Activated CD4-positive, alpha-beta T cell treated with anti-CD3 and anti-CD28 coated beads for 24 hours (primary cell): Measurements from ENCODE around the gene SPAG16.
"Not testable (repeated sequence)": the region's sequence is repeated elsewhere in the genome, so short reads cannot be mapped to it uniquely, and the experiment has no call there.

ENCODE experiments used
- DNase-seq, 2 donors: peaks; one replicate each; pipeline ENCODE4 v3.0.0-alpha.2; 2020; ENCODE audit warnings: low read depth in 2 of 2

Gene SPAG16

DNA sequence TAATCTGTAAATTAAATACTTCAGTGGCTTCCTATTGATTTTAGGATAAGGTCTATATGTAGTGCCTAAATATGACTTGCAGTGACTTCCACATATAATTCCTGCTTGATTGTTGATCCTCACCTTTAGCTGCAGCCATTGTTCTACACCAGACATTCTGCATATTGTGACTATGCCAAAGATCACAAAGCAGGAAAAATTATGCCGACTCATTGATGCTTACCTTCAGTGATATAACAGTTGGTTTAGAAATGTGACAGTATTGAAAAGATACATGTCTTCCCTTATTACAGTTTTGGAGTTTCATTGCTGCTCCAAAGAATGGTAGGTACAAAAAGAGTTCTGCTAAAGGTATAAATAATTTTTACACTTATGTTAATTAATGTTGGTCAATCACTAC, 12.3 kb upstream of the SPAG16 start:
- no peak for DNase-seq

DNA sequence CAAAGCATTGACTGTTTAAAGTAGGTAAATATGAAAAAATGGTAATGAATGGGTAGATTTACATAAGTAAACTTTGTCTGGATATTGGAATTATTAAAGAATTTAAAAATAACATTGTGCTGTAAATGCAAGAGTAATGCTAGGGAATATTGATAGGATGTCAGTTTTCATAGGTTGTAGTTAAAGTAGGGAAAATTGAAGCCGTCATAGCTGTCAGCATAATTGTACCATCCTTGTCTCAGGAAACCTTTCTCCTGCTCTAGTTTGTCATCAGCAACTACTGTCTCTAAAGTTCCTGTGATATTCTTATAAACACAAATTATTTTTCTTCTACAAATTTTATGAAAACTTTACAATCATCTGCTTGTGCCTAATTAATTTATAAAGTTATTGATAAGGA, 10.1 kb upstream of the SPAG16 start:
- no peak for DNase-seq

DNA sequence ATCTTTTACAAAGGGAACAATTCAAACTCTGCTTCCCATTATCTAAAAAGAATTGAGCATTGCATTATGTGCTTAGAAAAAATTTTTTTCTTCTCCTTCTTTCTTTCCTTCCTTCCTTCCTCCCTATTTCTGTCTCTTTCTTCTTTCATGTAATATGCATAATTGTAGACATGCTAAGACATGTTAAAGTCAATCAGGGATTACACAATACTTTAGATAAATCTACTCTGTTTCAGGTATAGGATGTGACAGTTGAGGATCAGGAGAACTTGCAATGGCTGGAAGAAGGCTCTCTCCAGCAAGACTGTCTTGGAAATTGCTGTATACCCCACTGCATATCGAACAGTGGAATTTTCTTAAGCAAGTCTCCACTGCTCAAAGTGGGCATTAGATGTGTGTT, 9.0 kb upstream of the SPAG16 start:
- no peak for DNase-seq

DNA sequence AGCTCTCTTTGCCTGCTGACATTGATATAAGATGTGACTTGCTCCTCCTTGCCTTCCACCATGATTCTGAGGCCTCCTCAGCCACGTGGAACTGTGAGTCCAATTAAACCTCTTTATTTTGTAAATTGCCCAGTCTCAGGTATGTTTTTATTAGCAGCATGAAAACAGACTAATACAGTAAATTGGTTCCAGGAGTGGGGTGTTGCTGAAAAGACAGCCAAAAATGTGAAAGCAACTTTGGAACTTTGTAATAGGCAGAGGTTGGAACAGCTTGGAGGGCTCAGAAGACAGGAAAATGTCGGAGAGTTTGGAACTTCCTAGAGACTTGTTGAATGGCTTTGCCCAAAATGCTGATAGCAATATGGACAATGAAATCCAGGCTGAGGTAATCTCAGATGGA, 7.1 kb upstream of the SPAG16 start:
- not testable (repeated sequence) for DNase-seq

DNA sequence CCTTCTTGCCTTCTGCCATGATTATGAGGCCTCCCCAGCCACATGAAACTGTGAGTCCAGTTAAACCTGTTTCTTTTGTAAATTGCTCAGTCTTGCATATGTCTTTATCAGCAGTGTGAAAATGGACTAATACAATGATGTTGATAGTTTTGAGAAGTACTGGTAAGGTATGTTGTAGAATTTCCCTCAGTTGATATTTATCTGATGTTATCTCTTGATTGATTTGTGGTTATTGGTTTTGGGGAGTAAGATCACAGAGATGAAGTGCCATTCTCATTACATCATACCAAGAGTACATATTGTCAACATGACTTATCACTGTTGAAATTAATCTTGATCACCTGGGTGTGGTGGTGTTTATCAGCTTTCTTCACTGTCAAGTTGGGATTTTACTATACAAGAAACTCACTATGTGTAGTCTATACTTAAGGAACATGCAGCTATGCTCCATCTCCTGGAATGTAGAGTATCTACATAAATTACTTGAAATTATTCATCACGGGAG, 5.1 kb upstream of the SPAG16 start:
- DNase-seq: no peak

DNA sequence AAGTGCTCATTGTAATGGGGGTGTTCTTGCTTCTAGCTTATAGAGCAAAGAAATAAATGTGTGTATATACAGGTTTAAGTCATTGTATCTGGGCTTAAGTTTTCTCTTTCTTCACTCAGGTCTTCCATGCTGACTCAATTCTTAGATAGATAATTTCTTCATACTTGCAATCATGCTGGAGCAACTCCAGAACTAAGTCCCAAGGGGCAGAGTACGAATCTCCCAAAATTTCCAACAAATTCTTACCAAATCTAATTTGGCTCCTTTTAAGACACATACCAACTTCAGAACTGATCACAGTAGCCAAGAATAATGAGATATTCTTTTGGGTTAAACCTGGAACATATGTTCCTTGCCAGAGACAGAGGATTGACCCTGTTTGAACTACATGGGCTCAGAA, 4.3 kb upstream of the SPAG16 start:
- no peak for DNase-seq

DNA sequence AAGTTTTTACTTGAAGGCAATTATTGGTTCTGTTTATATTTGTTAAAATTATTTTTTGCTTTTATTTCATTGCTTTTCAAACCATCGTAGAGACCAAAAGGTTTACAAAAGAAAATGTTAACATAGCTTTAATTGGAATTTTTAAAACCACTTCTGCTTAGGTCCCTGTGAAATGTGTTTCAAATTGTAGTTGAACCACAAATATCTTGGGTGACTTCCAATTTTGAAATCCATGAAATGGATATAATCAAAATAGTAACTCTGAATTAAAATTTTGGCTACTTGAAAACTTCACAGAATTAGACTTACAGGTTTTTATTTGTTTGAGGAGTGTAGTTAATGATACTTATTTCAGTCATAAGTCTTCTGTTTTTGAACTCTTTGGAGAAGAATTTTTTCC, 3.1 kb upstream of the SPAG16 start:
- DNase-seq: no peak

DNA sequence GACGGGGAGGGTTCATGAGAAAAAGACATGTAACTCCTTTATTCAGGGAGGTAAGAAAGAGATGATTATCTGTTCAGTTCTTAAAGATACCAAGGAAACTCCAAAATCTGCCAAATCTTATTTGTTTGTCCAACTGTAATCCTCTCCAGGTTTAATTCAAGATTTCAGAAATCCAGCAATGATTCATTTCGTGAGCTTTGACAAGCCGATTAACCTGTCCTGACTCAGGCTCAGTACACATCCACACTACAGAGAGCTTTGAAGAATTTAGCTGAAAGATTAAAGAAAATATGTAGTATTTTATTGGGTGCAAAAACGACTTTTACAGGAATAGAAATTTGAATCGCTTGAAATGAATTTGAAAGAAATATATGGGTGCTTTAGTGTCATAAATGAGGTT, 1.1 kb downstream of the SPAG16 start:
- no peak for DNase-seq

DNA sequence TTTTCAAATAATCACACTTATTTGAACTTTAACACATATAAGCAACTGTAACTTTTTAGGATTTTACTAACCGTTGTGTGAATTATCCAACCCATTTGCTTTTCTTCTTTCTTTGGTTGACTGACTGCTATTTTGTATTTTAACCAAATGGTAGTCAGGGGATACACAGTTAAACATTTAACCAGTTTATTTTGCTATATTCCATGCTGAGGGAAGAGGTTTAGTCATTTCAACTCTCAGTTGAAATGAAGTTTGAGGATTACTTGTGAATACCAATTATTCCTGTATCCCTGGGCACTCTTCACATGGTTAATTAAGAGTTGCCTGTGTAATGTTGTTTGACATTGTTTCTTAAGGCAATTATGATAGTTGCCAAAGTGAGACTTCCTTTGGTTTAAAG, 1.9 kb downstream of the SPAG16 start:
- no peak for DNase-seq

DNA sequence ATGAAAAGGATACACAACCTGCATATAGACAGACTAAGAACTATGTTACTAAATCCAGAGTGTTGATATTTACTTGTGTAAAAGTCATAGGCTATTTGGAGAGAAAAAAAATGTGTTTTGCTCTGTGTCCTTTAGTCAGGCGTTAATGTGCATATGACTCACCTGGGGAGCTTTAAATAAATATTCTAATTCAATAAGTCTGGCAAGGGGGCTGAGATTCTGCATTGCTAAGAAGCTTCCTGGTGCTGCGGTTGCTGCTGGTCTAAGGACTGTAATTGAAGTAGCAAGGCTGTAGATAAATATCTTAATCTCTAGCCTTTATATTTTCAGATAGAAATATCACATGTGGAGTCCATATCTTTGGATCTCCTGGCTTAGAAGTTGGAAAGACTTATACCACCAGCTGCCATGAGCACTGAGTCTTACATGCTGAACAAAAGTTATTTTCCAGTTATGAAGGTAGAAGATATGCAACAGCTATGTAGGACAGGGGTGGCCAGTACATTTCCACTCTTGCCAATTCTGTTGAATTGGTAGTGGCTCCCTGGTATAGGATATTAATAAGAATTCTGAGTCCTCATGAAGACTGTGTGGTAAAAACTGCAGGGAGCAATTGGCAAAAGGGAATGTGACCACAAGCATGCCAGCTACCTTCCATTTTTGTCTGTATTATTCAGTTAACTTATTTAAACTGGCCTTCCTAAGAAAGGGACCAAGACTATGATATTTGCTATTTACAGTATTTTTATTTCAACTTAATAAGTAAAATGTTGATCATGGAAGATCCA, 4.8 kb downstream of the SPAG16 start:
- no peak for DNase-seq

DNA sequence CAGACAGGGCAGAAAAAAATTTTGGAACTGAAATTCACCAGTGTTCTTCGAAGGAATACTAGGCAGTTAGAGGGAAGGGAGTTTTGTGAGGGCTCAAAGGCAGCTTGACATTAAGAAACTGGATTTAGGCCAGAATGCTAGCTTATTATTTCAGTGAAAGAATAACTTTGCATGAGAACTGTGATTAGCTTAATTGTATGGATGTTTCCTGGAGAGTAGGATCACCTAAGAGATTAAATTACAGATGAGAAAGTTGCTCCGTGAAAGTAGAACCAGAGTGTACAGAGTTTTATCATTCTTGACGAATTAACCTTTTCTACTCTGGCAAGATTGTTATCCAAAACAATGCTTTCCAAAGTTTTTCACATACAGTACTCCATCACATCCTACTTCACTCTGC, 6.2 kb downstream of the SPAG16 start:
- no peak for DNase-seq

DNA sequence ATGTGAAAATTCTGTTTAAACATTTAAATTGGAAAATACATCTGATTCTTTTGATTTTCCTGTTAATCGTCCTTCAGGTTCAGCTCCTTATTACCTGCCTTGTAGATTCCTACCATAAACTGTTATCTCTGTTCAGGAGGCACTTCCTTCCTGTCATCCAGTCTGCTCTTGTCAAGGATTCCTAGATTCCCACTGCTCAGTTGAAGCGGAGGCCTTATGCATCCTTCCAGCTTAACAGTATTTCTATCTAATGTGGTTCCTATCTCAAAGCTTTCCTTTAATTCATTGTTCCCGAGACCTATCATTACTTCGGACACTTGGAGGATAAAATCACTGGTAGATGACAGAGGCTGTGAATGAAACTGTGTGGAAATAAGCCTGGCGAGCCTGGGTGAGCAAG, 12.0 kb downstream of the SPAG16 start:
- no peak for DNase-seq

DNA sequence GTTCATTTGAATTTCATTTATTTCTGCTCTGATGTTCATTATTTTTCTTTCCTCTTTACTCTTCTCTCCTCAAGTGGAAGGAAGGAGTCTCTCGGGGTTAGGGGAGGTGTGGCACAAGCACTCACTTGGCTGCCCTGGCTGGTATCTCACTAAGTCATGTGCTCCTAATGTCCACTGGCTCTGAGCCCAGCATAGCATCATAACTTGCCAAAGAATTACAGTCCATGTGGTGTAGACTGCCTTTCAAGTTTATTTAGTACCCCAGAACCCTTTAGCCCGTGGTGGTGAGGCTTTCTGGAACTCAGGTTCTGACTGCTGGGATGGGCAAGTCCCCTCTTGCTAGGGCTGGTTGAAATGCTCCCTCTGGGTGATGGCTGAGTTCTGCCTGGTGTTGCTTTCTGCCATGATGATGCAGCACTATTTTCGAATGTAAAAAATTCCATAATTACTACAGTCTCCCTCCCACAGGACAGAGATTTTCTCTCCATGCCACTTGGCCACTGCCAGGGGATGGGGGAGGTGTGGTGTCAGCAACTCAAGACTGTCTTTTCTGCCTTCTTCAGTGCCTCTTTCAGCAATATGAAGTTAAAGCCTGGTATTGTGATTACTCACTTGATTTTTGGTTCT, 22.2 kb downstream of the SPAG16 start:
- no peak for DNase-seq

DNA sequence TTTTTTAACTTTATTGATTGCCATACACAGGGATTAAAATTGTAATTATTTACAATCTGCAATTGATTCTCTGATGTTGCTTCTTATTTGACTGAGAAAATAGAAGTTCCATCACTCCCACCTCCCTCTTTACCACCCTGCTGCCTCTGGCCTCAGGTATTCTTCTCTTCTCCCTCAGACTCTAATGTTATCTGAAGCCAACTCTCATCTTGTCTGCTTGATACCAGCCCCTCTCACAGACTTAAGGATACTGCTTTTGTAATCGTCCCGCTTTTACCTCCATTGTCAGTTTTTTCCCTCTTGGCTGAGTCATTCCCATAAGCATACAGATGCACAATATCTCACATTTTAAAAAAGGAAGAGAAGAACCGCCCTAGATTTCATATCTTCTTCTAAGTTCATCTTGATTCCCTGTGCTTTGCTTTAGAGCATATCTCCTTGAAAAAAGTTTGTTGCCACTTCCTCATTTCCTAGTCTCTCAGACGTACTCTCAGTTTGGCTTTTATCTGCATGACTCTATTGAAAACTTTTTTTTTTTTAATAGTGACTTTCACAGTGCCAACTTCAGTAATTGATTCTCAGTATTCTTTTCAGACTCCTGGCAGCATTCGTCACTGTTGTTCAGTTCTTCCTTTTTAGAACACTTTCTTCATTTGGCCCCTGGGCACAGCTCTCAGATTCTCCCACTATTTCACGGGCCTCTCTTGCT, 31.1 kb downstream of the SPAG16 start:
- DNase-seq: no peak

DNA sequence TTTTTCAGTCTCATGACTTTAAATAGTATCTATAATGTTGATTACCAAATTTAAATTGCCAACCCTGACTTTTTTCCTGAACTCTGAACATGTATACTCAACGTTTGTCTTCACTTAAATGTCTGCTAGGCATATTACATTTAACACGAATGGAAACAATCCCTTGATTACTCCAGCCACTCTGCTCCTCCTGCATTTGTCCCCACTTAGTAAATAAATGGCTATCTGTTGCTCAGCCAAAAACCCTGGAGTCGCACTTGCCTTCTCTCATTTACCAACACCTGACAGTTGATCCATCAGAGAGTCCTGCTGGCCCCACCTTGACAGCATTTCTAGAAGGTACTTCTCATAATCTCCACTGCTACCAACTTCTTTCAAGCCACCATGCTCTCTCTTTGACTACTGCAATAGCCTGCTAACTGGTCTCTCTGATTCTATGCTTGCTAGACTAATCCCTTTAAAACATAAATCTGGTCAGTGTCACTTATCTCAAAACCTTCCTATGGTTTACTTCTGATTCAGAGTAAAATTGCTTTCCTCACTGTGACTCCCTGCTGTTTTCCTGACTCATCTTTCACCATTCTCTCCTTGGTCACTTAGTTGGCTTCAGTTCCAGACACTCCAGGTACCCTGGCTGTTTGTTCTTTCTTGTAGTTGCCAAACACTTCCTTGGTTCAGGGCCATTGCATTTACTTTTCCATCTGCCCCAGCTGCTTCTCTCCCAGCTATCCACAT, 31.9 kb downstream of the SPAG16 start:
- DNase-seq: no peak

DNA sequence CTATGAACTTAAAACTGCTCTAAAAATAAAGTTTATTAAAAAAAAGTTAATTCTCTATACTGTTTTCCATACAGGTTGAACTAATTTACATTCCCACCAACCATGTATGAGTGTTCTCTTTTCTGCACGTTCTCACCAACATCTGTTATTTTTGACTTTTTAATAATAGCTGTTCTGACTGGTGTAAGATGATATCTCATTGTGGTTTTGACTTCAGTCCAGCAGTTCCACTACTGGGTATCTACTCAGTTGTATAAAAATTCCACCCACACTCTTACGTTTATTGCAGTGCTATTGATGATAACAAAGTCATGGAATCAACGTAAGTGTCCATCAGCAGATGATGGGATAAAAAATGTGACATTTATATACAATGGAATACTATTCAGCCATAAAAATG, 33.7 kb downstream of the SPAG16 start:
- no peak for DNase-seq

DNA sequence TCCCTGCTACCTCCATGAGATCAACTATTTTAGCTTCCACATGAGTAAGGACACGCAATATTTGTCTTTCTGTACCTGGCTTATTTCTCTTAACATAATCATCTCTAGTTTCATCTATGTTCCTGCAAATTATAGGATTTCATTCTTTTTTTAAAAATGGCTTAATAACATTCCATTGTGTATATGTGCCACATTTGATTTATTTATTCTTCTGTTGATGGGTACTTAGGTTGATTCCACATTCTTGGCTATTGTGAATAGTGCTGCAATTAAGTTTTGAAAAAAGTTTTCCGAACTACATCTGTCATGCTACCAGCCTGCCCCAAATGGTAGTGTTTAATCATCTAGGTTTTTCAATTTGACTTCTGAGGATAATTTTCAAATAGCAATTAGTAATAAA, 36.3 kb downstream of the SPAG16 start:
- DNase-seq: no peak

DNA sequence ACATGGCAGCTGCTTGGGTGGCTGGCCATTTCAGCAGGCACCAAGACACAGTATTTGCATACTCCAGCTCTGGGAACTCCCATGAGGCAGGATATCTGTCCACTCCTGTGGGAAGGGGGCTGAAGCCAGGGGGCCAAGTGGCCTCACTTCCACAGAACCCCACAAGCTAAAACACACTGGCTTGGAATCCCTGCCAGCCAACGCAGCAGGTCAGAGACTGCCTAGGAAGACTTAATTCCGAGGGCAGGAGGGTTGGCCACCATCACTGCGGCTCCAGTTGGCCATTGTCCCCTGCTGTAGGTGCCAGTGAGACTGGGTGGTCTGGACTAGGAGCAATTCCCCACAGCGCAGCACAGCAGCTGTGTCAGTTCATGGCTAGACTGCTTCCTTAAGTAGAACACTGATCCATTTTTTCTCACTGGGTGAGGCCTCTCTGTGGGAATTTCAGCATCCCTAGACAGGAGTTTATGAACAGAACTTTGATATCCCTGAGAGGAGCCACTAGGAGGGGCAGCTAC, 52.0 kb downstream of the SPAG16 start:
- no peak for DNase-seq

DNA sequence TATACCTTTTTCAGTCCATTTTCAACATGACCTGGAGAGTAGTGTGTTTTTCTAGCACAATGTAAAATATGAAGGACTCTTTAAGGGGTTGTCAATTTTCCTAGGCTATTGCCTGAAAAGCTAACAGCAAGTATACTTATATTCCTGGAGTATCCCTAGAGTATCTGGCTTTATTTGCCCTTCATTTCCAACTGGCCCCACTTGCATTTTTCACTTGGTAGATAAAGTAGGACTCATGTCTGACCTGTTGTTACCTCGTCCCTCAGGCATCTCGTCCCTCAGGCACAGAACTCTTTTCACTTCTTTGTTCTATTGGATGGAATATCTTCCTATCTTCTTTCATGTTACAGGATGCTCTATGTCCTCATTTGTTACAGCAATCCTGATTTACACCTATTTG, 69.2 kb downstream of the SPAG16 start:
- no peak for DNase-seq

DNA sequence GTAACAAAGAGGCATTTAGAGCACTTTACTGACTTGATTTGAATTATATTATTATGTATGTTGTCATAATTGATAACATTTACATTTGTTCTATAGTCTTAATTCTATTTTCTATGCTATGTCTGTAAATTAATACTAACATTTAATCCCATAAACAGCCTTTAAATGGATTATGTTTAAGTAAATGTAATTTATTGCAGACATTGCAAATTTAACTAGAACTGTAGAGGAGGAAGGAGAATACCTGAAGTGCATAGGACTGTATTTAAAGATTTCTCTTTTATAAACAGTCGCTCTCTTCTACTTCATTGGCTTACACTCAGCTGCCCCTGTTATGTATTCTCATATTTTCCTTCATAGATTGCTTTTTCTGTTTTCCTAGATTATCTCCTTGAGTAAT, 92.4 kb downstream of the SPAG16 start:
- DNase-seq: no peak

DNA sequence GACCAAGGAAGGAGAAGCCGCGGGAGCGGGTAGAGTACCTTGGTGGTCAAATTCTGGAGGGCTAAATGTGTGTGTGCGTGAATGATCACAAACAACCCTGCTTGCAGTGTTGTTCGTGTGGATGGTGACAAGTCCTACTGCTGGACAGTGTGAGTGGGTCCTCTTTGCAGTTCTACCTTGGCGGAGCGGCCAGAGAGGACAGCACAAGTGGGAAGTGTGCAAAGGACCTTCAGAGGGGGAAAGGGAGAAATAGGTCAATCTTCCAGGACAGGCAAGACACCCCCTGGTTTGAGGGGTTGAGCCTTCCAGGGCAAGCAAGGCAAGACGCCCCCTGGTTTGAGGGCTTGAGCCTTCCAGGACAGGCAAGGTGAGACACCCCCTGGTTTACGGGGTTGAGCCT, 122.8 kb downstream of the SPAG16 start:
- not testable (repeated sequence) for DNase-seq
